Measurements from ENCODE around the gene ATP2A1. TPM values are rescaled to one million over a fixed set of nuclear protein-coding genes. Genes with fewer than 3 reads are reported as not detected.
A peak's percentile ranks its signal among the peaks of the same experiment; 100 is the strongest.

ATP2A1 gene
- polyA plus RNA-seq, 4 donors = 0.90 to 4.2 (median 3.0) TPM

DNA sequence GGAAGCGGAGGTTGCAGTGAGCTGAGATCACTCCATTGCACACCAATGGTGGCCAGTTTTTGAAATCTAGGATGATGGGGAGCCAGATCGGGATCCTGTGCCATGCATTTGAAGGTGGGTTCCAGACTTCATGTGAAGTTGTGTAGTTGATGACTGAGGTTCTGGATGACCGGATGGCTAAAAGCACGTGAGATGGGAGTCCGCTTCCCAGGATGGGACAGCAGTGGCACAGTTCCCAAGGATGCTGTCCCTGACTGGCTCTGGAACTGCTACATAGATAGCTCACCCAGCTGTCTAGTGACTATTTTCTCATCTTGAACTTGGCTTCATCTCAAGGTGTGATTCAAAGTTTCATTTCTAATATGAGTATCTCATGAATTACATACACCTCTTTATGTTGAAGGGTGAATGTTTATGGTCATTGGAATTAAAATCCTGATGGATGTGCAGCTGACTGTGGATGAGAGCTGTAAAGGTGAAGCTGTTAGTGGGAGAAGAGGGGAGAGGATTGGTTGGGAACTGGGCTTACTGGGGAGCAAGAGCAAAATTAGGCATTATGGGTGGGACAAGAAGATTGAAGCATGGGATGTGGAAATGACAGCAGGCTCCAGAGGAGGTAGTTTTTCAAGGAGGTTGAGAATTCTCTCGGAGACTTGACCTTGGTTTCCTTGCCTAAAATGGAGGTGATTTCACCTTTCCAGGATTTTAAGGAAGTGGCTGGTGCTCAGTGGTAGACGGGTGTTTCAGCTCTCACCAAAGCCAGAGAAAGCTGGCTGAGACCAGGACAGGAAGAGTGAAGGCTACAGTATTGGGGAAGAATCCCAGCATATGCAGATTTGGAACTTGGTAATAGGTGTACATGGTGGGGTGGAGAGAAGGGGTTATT, 40.4 kb upstream of the ATP2A1 start:
- H3K36me3 ChIP-seq (ENCODE audit: control insufficient read depth in 3 of 3, insufficient read depth in 2 of 3, low read depth in 1 of 3, low read length in 3 of 3) = peaks cover 29 to 70% (median 45%) of the 10 kb centered on the region in 3 donors
- no peaks in the 10 kb centered on the region for H3K4me1 ChIP-seq (ENCODE audit: control insufficient read depth in 3 of 3, insufficient read depth in 2 of 3, low read depth in 1 of 3, low read length in 2 of 3)
- 92 to 94% (median 93%) methylated on average over 7 of the region's 7 CpGs for WGBS, 3 donors
- FAIRE-seq (no peak), DNase-seq (no peak)
- H3K9me3 ChIP-seq (ENCODE audit: control insufficient read depth in 2 of 2, insufficient read depth in 1 of 2, low read depth in 1 of 2, low read length in 1 of 2) = no peaks in the 10 kb centered on the region
- H3K4me3 ChIP-seq (ENCODE audit: low read depth in 1 of 3, low read length in 3 of 3) = no peak overlapping the region
- no peak overlapping the region for H3K27ac ChIP-seq (ENCODE audit: low read depth in 1 of 3, low read length in 2 of 3)
- H3K27me3 ChIP-seq (ENCODE audit: control insufficient read depth in 3 of 3, insufficient read depth in 3 of 3, low read length in 3 of 3) = no peaks in the 10 kb centered on the region

DNA sequence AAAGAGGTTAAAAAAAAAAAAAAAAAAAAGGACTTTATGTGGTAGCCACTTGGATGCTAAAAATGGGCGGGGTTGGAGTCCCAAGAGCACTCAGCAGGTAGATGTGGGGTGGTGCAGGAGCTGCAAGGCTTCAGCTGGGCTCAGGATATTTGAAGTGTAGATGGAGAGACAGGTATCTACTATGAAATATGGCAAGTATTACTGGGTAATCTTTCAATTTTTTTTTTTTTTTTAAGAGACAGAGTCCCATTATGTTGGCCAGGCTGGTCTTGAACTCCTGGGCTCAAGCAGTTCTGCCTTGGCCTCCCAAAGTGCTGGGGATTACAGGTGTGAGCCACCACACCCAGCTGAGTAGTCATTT, 39.8 kb upstream of the ATP2A1 start:
- Histone ChIP-seq H3K4me1 (ENCODE audit: control insufficient read depth in 3 of 3, insufficient read depth in 2 of 3, low read depth in 1 of 3, low read length in 2 of 3) (no peaks in the 10 kb centered on the region), H3K9me3 (ENCODE audit: control insufficient read depth in 2 of 2, insufficient read depth in 1 of 2, low read depth in 1 of 2, low read length in 1 of 2) (no peaks in the 10 kb centered on the region), H3K27me3 (ENCODE audit: control insufficient read depth in 3 of 3, insufficient read depth in 3 of 3, low read length in 3 of 3) (no peaks in the 10 kb centered on the region), H3K4me3 (ENCODE audit: low read depth in 1 of 3, low read length in 3 of 3) (no peak overlapping the region), H3K36me3 (ENCODE audit: control insufficient read depth in 3 of 3, insufficient read depth in 2 of 3, low read depth in 1 of 3, low read length in 3 of 3) (peaks cover 25 to 70% (median 43%) of the 10 kb centered on the region in 3 donors), H3K27ac (ENCODE audit: low read depth in 1 of 3, low read length in 2 of 3) (no peak overlapping the region)
- FAIRE-seq = no peak
- no peak for DNase-seq
- 87 to 100% (median 98%) methylated on average over 1 of the region's 1 CpG for WGBS, 3 donors

DNA sequence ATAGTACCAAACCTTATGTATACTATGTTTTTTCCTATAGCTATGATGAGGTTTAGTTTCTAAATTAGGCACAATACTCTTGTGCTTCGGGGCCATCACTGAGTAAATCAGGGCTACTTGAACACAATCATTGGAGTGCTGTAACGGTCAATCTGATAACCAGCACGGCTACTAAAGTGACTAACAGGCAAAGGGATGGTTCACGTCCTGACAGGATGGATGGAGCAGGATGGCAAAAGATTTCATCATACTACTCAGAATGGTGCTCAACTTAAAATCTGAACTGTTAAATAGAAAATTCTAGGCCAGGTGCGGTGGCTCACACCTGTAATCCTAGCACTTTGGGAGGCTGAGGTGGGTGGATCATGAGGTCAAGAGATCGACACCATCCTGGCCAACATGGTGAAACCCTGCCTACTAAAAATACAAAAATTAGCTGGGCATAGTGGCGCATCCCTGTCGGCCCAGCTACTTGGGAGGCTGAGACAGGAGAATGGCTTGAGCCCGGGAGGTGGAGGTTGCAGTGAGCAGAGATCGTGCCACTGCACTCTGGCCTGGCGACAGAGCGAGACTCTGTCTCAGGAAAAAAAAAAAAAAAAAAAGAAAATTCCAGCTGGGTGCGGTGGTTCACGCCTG, 39.2 kb upstream of the ATP2A1 start:
- Histone ChIP-seq H3K27ac (ENCODE audit: low read depth in 1 of 3, low read length in 2 of 3) (no peak overlapping the region), H3K27me3 (ENCODE audit: control insufficient read depth in 3 of 3, insufficient read depth in 3 of 3, low read length in 3 of 3) (no peaks in the 10 kb centered on the region), H3K4me1 (ENCODE audit: control insufficient read depth in 3 of 3, insufficient read depth in 2 of 3, low read depth in 1 of 3, low read length in 2 of 3) (no peaks in the 10 kb centered on the region), H3K4me3 (ENCODE audit: low read depth in 1 of 3, low read length in 3 of 3) (no peak overlapping the region), H3K36me3 (ENCODE audit: control insufficient read depth in 3 of 3, insufficient read depth in 2 of 3, low read depth in 1 of 3, low read length in 3 of 3) (peaks cover 30 to 71% (median 40%) of the 10 kb centered on the region in 3 donors), H3K9me3 (ENCODE audit: control insufficient read depth in 2 of 2, insufficient read depth in 1 of 2, low read depth in 1 of 2, low read length in 1 of 2) (no peaks in the 10 kb centered on the region)
- WGBS, 3 donors = 94 to 97% (median 95%) methylated on average over 14 of the region's 14 CpGs
- DNase-seq (no peak), FAIRE-seq (no peak)

DNA sequence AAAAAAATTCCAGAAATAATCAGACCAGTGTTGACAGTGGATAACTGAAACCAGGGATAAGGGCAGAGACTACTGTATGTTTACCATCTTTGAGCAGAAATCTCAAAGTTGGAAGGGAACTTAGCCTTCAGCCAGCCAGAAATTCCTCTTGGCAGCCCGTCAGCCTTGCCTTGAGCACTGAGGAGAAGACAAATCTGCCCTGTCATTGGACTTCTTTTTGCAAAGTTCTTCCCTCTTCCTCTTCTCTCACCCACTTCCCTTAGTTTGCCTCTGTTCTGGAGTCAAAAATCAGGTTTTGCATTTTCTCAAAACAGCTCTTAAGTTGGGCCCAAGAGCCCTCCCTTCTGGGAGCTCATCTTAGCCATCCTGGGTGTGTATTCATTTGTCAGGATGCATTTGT, 38.4 kb upstream of the ATP2A1 start:
- Histone ChIP-seq H3K9me3 (ENCODE audit: control insufficient read depth in 2 of 2, insufficient read depth in 1 of 2, low read depth in 1 of 2, low read length in 1 of 2) (no peaks in the 10 kb centered on the region), H3K4me1 (ENCODE audit: control insufficient read depth in 3 of 3, insufficient read depth in 2 of 3, low read depth in 1 of 3, low read length in 2 of 3) (peaks cover 0 to 3% (median 0%) of the 10 kb centered on the region in 3 donors), H3K27me3 (ENCODE audit: control insufficient read depth in 3 of 3, insufficient read depth in 3 of 3, low read length in 3 of 3) (no peaks in the 10 kb centered on the region), H3K27ac (ENCODE audit: low read depth in 1 of 3, low read length in 2 of 3) (no peak overlapping the region), H3K4me3 (ENCODE audit: low read depth in 1 of 3, low read length in 3 of 3) (no peak overlapping the region), H3K36me3 (ENCODE audit: control insufficient read depth in 3 of 3, insufficient read depth in 2 of 3, low read depth in 1 of 3, low read length in 3 of 3) (peaks cover 26 to 71% (median 33%) of the 10 kb centered on the region in 3 donors)
- WGBS, 3 donors = 27 to 53% (median 35%) methylated on average over 1 of the region's 1 CpG
- FAIRE-seq = no peak
- no peak for DNase-seq

DNA sequence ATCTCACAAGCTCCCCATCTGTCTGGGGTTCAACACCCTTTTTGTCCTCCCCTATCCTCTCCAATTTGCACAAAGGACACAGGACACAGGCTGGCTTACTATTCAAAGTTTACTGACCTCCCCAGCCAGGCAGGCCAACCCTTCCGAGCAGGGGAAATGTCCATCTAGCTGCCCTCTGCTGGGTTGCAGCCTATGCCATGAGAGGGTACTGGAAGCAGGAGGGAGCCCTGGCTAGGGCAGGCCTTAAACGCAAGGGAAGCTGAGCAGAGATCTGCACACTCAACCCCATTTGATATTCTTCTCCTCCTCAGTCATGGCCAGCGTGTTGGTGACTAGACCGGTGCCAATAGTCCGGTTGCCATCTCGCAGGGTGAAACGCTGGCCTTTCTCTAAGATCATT, 35.6 kb upstream of the ATP2A1 start:
- WGBS, 3 donors = 91 to 95% (median 93%) methylated on average over 7 of the region's 7 CpGs

DNA sequence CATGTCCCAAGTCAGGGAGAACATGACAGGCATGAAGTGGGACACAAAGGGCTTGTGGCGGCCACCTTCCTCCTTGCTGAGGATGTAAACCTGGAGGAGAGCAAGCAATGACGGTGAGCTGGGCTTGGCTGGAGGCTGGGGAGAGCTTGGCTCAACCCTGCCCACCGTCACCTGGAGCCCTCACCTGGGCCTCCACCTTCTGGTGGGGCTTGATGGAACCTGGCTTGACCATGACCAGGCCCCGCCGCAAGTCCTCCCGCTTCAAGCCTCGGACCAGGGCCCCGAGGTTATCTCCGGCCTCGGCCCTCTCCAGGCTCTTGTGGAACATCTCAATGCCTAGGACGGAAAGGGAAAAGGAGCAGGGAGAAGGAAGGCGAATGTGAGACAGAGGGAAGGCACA, 34.5 kb upstream of the ATP2A1 start:
- no peak for FAIRE-seq
- Histone ChIP-seq H3K4me3 (ENCODE audit: low read depth in 1 of 3, low read length in 3 of 3) (no peak overlapping the region), H3K4me1 (ENCODE audit: control insufficient read depth in 3 of 3, insufficient read depth in 2 of 3, low read depth in 1 of 3, low read length in 2 of 3) (peaks cover 0 to 18% (median 2%) of the 10 kb centered on the region in 3 donors), H3K9me3 (ENCODE audit: control insufficient read depth in 2 of 2, insufficient read depth in 1 of 2, low read depth in 1 of 2, low read length in 1 of 2) (no peaks in the 10 kb centered on the region), H3K27me3 (ENCODE audit: control insufficient read depth in 3 of 3, insufficient read depth in 3 of 3, low read length in 3 of 3) (no peaks in the 10 kb centered on the region), H3K27ac (ENCODE audit: low read depth in 1 of 3, low read length in 2 of 3) (no peak overlapping the region), H3K36me3 (ENCODE audit: control insufficient read depth in 3 of 3, insufficient read depth in 2 of 3, low read depth in 1 of 3, low read length in 3 of 3) (peaks cover 11 to 40% (median 14%) of the 10 kb centered on the region in 3 donors)
- 91 to 95% (median 95%) methylated on average over 12 of the region's 12 CpGs for WGBS, 3 donors
- no peak for DNase-seq

More for the DNA sequence above, 35.6 kb upstream of the ATP2A1 start:
- DNase-seq = no peak
- Histone ChIP-seq H3K9me3 (ENCODE audit: control insufficient read depth in 2 of 2, insufficient read depth in 1 of 2, low read depth in 1 of 2, low read length in 1 of 2) (no peaks in the 10 kb centered on the region), H3K27me3 (ENCODE audit: control insufficient read depth in 3 of 3, insufficient read depth in 3 of 3, low read length in 3 of 3) (no peaks in the 10 kb centered on the region), H3K27ac (ENCODE audit: low read depth in 1 of 3, low read length in 2 of 3) (no peak overlapping the region), H3K36me3 (ENCODE audit: control insufficient read depth in 3 of 3, insufficient read depth in 2 of 3, low read depth in 1 of 3, low read length in 3 of 3) (peaks cover 11 to 49% (median 14%) of the 10 kb centered on the region in 3 donors), H3K4me1 (ENCODE audit: control insufficient read depth in 3 of 3, insufficient read depth in 2 of 3, low read depth in 1 of 3, low read length in 2 of 3) (peaks cover 0 to 18% (median 2%) of the 10 kb centered on the region in 3 donors), H3K4me3 (ENCODE audit: low read depth in 1 of 3, low read length in 3 of 3) (no peak overlapping the region)
- FAIRE-seq = no peak

DNA sequence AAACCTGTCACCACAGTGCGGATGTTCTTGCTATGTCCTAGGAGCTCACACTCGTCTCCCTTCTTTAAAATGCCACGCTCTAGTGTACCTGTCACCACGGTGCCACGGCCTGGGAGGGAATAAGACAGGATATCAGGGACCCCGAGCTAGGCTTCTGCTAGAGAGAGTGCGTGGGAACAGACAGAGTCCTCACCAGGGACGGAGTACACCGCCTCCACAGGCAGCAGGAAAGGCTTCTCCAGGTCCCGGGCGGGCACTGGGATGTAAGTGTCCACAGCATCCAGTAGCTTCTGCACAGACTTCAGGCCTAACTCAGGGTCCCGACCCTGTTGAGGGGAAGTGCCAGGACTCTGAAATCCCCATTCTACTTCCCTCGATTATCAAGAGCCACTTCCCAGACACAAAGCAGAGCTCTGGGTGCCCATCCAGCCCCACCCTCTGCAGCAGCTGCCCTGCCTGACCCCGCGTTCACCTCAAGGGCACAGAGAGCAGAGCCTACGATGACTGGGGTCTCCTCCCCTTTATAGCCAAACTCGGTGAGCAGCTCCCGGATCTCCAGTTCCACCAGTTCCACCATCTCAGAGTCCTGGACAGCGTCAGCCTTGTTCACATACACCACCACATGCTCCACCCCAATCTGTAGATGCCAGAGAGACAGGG, 33.9 kb upstream of the ATP2A1 start:
- Histone ChIP-seq H3K36me3 (ENCODE audit: control insufficient read depth in 3 of 3, insufficient read depth in 2 of 3, low read depth in 1 of 3, low read length in 3 of 3) (peaks cover 11 to 39% (median 14%) of the 10 kb centered on the region in 3 donors), H3K27ac (ENCODE audit: low read depth in 1 of 3, low read length in 2 of 3) (no peak overlapping the region), H3K4me1 (ENCODE audit: control insufficient read depth in 3 of 3, insufficient read depth in 2 of 3, low read depth in 1 of 3, low read length in 2 of 3) (peaks cover 0 to 18% (median 2%) of the 10 kb centered on the region in 3 donors), H3K9me3 (ENCODE audit: control insufficient read depth in 2 of 2, insufficient read depth in 1 of 2, low read depth in 1 of 2, low read length in 1 of 2) (no peaks in the 10 kb centered on the region), H3K27me3 (ENCODE audit: control insufficient read depth in 3 of 3, insufficient read depth in 3 of 3, low read length in 3 of 3) (no peaks in the 10 kb centered on the region), H3K4me3 (ENCODE audit: low read depth in 1 of 3, low read length in 3 of 3) (peak overlapping the region in 1 of 3 donors; percentile 97)
- DNase-seq (no peak), FAIRE-seq (no peak)
- WGBS, 3 donors = 83 to 92% (median 89%) methylated on average over 19 of the region's 19 CpGs

DNA sequence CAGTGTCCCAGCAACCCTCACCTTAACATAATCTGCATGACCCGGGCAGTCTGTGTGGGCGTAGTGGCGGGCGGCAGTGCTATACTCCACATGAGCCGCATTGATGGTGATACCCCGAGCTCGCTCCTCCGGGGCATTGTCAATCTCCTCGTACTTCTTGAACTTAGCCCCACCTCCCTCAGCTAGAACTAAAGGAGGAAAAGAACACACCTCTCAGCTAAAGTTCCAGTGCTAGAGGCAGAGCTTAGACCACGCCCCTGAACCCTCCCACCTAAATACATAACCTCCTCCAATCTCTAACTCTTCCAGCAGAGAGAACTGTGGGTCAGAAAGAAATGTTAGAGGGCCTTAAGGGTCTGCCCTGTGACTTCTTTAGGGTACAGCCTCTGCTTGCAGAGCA, 33.0 kb upstream of the ATP2A1 start:
- DNase-seq (peak; percentile 70 to 83), FAIRE-seq (no peak)
- 17 to 47% (median 33%) methylated on average over 10 of the region's 10 CpGs for WGBS, 3 donors
- H3K4me3 ChIP-seq (ENCODE audit: low read depth in 1 of 3, low read length in 3 of 3) = peak overlapping the region; percentile 84 to 97 (median 85)
- peaks cover 0 to 18% (median 2%) of the 10 kb centered on the region in 3 donors for H3K4me1 ChIP-seq (ENCODE audit: control insufficient read depth in 3 of 3, insufficient read depth in 2 of 3, low read depth in 1 of 3, low read length in 2 of 3)
- H3K36me3 ChIP-seq (ENCODE audit: control insufficient read depth in 3 of 3, insufficient read depth in 2 of 3, low read depth in 1 of 3, low read length in 3 of 3) = peaks cover 11 to 37% (median 14%) of the 10 kb centered on the region in 3 donors
- peak overlapping the region in 1 of 3 donors; percentile 82 for H3K27ac ChIP-seq (ENCODE audit: low read depth in 1 of 3, low read length in 2 of 3)
- no peaks in the 10 kb centered on the region for H3K27me3 ChIP-seq (ENCODE audit: control insufficient read depth in 3 of 3, insufficient read depth in 3 of 3, low read length in 3 of 3)
- H3K9me3 ChIP-seq (ENCODE audit: control insufficient read depth in 2 of 2, insufficient read depth in 1 of 2, low read depth in 1 of 2, low read length in 1 of 2) = no peaks in the 10 kb centered on the region
